HG02623 (cell line): ENCODE measurements around the gene KDM5C.
"Not testable (repeated sequence)": the region's sequence is repeated elsewhere in the genome, so short reads cannot be mapped to it uniquely, and the experiment has no call there.

Source experiments
- ATAC-seq: cut with Tn5 transposase; IDR thresholded peaks from one replicate; pipeline ENCODE4 v1.9.1; 2021; ENCODE audit warnings: moderate library complexity; ENCODE audit not compliant: unreplicated experiment

Gene KDM5C

DNA sequence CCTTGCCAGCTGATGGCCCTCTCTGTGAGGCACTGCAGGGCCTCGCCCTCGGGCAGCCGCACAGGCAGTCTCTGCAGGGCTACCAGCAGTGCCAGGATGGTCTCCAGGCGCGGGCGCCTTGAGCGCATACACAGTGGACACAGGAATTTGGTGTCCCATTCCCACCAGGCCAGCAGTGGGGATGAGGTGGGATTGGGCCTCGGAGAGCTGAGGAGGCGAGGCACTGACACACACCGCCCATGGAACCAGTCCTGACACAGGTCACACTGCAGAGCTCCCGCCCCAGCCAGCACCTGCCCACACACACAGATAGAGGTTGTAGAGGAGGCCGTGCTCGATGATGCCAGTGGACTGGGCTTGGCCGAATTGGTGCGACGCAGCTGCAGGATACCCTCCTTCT lies 30.7 kb downstream of the KDM5C start:
- ATAC-seq = no peak

DNA sequence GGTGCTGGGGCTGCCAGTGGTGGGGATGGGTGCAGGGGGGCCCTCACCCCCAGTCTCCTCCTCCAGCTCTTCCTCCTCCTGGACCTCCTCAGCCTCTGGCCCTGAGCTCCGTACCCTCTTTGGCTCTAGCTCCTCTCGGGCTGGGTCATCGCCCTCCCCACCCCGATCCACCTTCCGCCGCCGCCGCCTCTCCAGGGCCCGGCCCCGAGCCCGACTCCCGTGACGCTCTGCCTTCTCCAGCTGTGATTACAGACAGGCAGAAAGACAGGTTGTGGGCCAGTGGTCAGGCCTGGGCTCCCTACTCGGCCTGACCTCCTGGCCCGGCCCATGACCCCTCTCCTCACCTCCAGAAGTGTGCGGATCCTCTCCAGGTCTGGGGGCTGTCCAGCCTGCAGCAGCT lies 31.9 kb downstream of the KDM5C start:
- ATAC-seq = no peak

DNA sequence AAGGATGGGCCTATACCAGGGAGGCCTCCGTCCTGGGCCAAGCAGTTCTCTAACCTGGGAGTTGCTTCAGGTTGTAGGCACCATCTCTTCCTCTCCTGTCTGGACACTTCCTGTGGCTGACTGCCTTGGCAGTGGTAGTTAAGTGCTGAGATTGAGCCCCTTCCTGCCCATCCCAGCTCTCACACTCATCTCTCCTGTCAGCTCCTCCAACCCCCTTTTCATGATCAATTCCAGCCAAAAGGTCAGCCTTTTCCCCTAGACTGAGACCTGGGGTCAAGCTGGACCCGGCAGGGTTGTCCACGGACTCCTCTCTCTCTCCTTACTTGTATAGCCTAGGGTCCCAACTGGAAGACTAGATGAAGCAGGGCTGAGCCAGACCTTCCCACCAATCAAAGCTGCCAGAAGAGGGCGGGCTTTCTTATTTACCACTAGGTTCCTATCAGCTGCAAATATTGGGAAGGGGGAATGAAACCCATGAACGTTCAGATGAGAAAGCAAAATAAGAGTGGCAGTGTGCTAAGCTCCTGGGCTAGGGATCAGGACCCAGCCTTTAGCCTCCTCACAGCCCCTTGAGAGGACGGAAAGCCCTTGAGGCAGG lies 34.5 kb downstream of the KDM5C start:
- no peak for ATAC-seq

DNA sequence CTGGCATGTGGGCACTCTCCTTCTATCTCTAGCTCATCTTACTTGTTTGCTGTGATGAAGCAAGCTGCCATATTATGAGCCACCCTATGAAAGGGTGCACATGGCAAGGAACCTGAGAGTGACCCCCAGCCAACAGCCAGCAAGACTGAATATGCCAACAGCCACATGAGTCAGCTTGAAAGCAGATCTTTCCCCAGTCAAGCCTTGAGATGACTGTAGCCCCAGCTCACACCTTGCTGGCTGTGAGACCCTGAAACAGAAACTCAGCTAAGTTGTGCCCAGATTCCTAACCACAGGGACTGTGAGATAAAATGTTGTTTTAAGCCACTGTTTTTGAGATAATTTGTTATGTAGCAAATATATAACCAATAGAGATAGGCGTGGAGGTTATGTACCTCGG lies 36.2 kb downstream of the KDM5C start:
- no peak for ATAC-seq

DNA sequence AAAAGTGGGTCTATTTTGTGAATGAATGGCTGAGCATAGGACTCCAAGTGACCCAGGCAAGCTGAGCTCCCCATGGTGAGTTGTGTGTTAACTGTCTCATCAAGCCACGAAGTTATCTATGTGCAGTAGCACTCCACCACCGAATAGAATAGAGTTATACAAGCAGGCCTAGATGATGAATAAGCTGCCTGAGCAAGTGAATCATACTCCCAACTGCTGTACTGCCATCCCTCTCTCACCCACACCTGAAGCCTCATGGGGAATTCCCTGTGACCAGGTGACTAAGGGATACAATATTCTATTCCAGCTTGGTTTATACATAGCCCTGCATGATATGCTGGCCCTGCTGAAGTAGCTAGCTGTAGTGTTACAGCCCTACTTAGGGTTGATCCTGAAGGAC lies 38.7 kb downstream of the KDM5C start:
- ATAC-seq = no peak

DNA sequence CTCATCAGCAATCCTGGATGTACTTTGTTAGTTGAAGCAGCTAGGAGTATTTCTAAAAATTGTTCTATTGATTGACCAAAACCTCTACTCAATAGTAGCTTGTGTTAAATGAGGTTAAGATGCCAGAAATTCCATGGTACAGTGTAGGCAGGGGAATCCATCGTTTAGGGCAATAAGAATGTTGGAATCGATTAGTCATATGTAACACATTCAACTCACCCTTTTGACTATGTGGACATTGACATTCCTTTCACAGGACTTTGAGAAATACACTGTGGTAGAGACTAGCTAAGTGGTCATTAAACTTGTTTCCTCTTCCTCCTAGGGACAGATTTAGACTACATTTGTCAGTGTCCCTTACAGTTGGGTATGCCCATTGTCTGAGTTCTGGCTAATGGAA lies 40.2 kb downstream of the KDM5C start:
- no peak for ATAC-seq

DNA sequence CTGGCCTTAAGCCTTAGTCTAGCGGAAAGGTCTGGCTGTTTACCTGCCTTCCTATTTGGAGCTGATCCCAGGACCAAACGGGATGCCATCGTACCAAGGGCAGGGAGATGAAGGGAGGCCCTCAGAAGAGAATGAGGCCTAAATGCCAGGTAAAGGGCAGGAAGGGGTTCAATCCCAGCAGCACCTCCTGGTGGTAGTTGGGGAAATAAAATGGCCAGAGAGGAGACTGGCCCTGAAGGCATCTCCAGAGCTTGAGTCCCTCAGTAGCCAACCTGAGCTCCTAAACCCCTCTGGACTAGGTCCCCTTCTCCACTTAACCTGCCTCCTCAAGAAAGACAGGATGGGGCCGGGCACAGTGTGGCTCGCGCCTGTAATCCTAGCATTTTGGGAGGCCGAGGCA lies 53.7 kb downstream of the KDM5C start:
- no peak for ATAC-seq

DNA sequence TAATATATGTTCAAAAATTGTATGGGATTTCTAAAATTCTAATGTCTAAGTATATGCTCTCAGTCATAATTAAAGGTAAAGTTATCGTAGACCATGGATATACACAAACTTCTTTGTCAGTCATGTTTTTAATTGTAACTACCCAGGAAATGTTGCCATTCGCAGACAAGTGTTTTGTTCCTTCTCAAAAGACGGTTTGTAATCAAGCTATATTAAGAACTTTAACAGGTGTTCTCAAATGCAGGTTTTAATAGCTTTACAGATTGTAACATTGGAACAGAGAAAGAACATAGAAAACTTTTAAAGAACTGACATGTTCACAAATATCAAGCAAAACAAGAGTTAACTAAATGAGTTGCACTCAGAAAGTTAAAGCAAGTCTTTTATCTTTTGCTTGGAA lies 58.9 kb downstream of the KDM5C start:
- no peak for ATAC-seq

DNA sequence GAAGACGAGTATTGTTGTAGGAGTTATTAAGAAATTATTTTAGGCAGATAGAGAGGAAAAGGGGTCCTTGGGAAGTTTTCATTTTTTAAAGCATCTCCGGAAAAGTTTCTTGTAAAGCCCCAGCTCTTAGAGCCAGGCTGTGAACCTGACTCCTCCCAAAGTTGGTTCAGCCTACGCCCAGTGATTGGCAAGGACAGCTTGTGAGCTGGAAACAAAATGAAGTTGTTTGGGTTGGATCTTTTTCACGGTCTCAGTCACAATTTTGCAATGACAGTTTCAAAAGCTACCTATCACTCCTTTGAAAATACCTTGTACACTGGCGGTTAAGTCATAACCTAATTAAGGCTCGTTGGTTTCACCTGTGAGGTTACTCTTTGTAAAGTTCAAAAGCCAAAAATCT lies 60.4 kb downstream of the KDM5C start:
- not testable (repeated sequence) for ATAC-seq

DNA sequence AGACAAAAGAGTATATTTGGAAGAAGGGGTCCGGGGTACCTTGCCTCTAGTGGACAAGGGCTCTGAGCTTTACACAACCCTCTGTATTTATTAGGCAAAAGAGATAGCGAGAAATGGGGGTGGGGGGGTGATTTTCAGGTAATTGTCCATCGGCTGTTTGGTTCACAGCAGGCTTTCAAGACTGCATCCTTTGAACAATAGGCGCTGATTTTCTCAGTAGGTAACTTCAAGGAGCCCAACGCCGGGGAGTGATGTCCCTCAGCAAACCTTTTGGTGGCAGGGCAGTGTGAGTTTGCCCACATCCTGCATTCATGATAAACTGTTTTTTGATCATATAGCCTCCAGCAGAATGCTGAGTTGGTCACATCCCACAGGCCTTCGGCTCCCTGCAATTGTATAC lies 61.6 kb downstream of the KDM5C start:
- ATAC-seq = no peak

DNA sequence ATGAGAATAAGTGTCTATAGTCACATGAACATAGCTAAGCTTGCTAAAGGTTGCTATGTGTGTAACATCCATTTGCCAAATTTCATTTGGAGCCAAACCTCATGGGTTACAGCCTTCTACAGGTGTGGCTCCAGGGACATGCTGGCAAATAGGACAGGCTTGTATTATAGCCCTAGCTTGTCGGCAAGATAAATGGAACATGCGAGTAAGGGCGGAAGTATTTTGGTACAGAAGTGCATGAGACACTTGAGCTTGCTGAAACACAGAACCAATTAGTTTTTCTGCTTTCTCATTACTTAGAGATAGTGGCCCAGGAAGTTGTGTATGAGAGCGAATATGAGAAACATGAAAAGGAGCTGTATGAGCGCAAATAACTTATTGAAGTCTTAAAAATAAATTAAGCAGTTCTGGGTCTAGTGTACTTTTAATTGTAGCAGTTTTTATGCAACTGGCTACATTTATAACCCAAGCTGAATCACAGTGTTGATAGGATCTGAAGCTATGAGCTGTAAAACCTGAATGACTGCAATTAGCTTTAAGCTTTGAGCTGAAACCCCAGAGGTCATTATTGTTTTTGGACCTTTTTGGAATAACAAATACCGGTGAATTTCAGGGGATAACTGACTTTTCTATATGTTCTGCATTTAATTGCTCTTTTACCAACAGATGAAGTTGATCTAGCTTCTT lies 64.6 kb downstream of the KDM5C start:
- ATAC-seq = no peak

DNA sequence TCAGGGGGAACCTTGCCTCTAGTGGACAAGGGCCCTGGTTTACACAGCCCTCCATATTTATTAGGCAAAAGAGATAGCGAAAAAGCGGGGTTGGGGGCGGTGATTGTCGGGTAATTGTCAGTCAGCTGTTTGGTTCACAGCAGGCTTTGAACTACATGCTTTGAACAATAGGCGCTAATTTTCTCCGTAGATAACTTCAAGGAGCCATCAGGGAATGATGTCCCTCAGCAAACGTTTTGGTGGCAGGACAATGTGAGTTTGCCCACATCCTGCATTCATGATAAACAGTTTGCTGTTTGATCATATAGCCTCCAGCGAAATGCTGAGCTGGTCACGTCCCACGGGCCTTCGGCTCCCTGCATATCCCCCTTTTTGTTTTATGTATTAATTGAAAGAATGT lies 65.8 kb downstream of the KDM5C start:
- no peak for ATAC-seq

DNA sequence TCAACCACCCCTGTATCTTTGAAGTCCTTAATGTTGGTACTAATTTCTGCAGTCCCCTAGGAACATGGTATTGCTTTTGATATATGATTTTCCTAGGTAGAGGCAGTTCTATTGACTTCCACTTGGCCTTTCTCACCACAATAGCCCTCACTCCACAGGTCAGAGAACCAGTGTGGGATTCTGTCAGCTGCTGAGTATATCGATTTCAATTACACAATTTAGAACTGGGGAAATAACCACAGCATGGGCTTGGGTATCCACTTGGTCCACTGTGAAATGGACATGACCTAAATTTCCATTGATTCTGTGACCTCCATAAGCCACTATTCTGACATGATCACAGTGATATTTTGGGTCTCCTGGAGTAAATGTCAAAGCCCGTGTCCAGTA lies 68.8 kb downstream of the KDM5C start:
- no peak for ATAC-seq

DNA sequence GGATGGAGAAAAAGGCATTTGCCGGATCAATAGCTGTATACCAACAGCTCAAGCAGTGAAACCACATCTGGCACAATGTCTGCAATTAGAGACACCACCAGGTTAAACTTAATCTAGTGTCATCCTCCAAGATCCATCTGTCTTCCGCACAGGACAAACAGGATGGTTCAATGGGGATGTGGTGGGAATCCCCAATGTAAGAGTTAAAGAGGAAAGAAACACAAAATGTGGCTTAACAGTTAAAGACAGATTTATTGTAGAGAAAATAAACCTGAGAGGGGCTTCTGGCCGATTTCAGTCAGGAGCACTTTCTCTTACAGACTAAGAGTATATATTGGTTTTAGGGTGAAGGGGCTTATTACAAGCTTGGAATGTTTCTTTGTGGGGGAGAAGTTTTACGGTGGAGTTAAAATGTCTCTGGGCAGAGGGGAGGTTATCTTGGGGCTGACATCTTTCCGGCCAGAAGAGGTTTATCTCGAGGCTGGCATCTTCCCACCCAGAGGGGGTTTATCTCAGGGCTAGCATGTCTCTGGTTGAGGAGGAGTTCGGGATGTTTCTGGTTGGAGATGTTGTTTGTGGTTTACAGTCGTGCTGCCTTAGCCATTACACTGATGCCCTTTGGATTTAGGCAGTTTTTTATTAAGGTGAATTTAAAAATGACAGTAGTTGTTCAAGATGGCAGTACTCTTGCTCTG lies 69.3 kb downstream of the KDM5C start:
- no peak for ATAC-seq

DNA sequence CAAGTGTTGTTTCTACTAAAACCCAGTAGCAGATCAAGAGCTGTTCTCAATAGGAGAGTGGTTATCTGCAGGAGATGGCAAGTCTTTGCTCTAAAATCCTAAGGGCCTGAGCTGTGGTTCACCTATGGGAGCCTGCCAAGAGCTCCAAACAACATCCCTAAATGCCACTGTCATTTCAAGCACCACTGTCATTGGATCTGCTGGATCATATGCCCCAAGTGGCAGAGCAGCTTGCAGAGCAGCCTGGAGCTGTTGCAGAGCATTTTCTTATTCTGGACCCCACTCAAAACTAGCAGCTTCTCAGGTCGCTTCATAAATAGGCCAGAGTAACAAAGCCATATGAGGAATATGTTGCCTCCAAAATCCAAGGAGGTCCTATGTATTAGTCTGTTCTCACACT lies 71.4 kb downstream of the KDM5C start:
- ATAC-seq = no peak
